Gastrocnemius medialis (tissue), 4 donors: Measurements from ENCODE around the gene TRIO.

Experiments
- POLR2A ChIP-seq, 2 donors: fragments of 450-650 bp; IDR thresholded peaks; one replicate each; pipeline ENCODE4 v1.6.1; 2017; ENCODE audit warnings: antibody characterized with exemption in 2 of 2, mild to moderate bottlenecking in 2 of 2, moderate library complexity in 2 of 2
- TF ChIP-seq, protein P1 (sequence below), 5 experiments: fragments of 450-650 bp in 3 of 5; fragments of 200-600 bp in 2 of 5; sonication (generic) in 2 of 5; IDR thresholded peaks in 4 of 5; conservative IDR thresholded peaks in 1 of 5; 1 replicate in 4 of 5; 2 replicates in 1 of 5; pipeline ENCODE4 v1.5.1; 2016 to 2019; ENCODE audit warnings: antibody characterized with exemption in 5 of 5, mild to moderate bottlenecking in 3 of 5, moderate library complexity in 3 of 5

GRCh38 chr5:14396066-14396465 is 252.9 kb downstream of the TRIO start:
- TF ChIP-seq, protein P1, sequence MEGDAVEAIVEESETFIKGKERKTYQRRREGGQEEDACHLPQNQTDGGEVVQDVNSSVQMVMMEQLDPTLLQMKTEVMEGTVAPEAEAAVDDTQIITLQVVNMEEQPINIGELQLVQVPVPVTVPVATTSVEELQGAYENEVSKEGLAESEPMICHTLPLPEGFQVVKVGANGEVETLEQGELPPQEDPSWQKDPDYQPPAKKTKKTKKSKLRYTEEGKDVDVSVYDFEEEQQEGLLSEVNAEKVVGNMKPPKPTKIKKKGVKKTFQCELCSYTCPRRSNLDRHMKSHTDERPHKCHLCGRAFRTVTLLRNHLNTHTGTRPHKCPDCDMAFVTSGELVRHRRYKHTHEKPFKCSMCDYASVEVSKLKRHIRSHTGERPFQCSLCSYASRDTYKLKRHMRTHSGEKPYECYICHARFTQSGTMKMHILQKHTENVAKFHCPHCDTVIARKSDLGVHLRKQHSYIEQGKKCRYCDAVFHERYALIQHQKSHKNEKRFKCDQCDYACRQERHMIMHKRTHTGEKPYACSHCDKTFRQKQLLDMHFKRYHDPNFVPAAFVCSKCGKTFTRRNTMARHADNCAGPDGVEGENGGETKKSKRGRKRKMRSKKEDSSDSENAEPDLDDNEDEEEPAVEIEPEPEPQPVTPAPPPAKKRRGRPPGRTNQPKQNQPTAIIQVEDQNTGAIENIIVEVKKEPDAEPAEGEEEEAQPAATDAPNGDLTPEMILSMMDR (IDR thresholded peaks at IDR 0.05 in 4 of 5, conservative IDR thresholded peaks at IDR 0.05 in 1 of 5) = no peak
- no peak for TF ChIP-seq POLR2A (IDR thresholded peaks at IDR 0.05)
